NCI-H1417 treated with DMSO at 0.1 percent for 48 hours (cell line): Measurements from ENCODE around the gene ARHGAP15.

Source experiments
- DNase-seq: peaks from one replicate; lab custom pipeline; 2025; lab: John Stamatoyannopoulos, UW

Gene ARHGAP15

GRCh38 chr2:143768991-143769390 lies 639.8 kb downstream of the ARHGAP15 start:
- DNase-seq: no peak

- no peak for DNase-seq
Measured at GRCh38 chr2:143771939-143772338, 642.7 kb downstream of the ARHGAP15 start.

- no peak for DNase-seq
Measured at GRCh38 chr2:143776526-143777297, 647.5 kb downstream of the ARHGAP15 start.

GRCh38 chr2:143779021-143779420 lies 649.8 kb downstream of the ARHGAP15 start:
- DNase-seq: no peak

DNA sequence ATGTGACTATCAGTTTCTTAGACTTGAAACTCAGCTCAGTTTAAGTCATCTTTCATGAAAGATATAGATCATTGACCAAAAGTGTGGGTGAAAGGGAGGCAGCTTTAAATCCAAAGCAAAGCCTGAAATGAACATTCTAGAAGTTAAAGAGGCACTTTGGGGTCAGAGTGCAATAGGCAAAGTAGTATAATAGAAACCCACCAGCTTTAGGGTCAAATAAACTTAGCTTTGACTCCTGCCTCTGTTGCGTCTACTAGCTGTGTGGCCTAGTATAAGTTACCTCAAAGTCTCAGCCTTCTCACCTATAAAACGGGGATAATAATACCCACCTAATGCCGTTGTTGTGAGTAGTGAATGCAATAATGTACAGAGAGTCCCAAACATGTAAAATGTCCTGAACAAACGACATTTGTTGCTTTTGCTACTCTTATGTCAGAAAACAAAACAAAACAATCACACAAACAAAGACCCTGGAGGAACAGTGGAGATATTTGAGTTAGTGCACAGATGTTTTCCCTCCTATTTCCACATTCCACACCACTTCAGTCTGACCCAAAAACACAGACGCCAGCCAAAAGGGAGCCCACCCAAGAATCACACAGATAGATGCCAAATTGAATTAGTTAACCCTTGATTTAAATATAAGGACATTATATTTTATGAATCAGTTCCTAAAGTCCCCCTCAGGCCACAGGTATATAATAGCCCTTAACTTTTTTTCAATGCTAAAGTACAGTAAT lies 657.0 kb downstream of the ARHGAP15 start:
- no peak for DNase-seq

GRCh38 chr2:143787674-143788073 lies 658.5 kb downstream of the ARHGAP15 start:
- no peak for DNase-seq

DNA sequence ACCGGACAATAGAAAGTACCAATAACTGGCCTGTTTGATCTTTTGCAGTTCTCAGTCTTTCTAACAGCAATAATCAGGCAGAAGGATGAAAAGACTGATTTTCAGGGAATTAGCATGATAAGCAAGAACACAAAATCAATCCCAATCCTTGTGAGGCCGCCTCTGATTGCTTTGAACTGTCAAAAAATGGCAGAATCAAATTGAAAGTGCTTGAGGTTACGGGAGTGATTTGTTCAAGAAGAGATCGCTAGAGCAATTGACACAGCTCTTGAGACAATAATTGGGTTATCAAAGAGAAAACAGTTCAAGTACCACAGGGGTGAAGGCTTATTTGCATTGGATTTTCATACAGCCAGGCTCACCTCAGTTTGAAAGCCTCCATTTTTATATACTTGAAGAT lies 663.4 kb downstream of the ARHGAP15 start:
- no peak for DNase-seq

GRCh38 chr2:143793381-143793780 lies 664.2 kb downstream of the ARHGAP15 start:
- no peak for DNase-seq

DNA sequence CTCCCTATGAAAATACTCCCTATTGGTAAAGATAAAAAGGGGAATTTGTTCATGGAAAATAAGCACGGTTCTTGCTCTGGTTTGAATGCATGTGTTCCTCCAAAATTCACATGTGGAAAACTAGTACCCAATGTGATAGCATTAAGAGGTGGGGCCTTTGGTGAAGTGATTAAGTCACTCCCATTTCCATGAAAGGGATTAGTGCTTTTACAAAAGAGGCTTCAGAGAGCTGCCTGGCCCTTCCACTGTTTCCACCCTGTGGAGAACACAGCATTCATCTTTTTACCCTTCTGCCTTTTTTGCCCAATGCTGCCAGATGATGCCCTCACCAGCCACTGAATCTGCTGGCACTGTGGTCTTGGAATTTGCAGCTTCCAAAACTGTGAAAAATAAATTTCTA lies 666.8 kb downstream of the ARHGAP15 start:
- DNase-seq: no peak

GRCh38 chr2:143801561-143801960 lies 672.3 kb downstream of the ARHGAP15 start:
- no peak for DNase-seq

DNA sequence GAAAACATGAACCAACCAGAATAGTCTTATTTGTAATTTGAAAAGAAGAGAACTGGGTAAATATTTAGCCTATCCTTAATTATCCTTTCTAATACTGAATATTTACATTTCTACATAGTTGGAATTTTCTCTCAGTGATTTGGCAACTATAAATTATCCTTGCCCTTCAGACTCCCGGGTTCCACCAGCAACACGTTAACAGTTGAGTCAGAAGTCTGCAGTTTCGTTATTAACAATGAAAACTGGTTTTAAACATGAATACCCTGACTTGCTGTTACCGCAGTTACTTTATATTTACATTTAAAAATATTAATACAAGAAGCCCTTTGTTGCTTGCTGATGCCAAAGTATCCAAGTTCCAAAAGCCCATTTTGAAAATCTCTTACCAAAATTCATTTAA lies 673.0 kb downstream of the ARHGAP15 start:
- no peak for DNase-seq

DNA sequence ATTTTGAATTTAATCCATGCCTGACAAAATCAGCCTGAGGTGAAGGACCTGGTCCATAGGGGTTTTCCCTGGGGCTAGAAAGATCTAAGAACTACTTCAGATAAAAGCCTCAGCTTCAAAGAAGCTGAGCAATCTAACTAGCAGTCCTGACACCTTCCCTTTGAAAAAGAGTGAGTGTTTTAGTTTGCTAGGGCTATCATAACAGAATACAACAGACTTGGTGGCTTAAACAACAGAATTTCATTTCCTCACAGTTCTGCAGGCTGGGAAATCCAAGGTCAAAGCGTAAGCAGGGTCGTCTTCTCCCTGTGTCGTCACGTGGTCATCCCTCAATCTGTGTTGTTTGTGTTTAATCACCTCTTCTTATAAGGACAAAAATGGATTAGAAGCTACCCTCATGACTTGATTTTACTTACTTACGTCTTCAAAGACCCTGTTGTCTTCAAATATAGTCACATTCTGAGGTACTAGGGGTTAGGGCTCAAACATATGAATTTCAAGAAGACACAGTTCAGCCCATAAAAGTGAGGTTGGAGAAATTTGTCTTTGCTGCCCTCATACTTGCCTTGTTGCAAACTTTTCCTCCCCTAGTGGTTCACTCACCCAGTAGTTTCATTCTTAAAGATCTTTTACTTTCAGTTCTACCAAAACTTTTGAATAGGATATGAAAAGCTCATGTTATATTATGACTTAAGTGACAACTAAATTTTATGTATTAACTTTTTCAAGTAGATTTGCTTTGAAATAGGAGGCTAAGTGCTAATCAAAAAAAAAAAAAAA lies 673.8 kb downstream of the ARHGAP15 start:
- no peak for DNase-seq

- DNase-seq: no peak
Measured at GRCh38 chr2:143803936-143804335, 674.7 kb downstream of the ARHGAP15 start.

DNA sequence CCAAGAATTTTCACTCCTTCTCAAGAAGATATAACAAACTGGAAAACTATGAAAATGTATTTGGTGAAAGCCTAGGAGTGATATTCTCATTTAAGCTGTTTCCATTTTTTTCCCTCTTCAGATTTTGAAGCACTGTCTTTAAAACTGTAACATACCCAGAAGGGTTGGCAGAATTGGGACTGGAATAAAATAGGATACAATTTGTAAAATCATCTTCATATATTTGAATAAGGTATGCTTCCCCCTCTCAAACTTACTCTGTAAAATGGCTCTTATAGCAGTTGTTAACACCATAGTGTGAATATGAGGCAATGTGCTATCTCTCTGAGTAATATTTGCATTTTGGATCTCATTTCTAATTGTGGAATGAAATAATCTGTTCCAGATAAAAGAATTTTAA lies 676.4 kb downstream of the ARHGAP15 start:
- DNase-seq: no peak

DNA sequence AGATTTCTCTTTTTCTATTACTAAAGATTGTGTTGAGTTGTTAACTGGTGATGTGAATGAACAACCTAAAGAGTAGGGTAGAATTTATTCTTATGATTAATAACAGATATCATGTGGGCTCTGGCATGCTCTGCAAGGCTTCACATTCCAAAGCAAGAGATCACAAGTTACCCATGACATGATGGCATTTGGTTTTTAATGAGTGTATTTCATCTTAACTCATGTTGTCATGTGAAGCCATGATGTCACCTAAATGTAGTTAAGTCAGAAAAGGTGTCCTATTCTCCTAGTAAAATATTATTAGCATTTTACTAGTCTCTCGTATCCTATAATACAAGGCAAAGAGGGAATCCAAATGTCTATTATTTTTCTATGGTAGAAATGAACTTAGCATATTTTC lies 678.0 kb downstream of the ARHGAP15 start:
- no peak for DNase-seq

- DNase-seq: no peak
Measured at GRCh38 chr2:143807671-143808070, 678.5 kb downstream of the ARHGAP15 start.

GRCh38 chr2:143808166-143808565 lies 678.9 kb downstream of the ARHGAP15 start:
- no peak for DNase-seq

DNA sequence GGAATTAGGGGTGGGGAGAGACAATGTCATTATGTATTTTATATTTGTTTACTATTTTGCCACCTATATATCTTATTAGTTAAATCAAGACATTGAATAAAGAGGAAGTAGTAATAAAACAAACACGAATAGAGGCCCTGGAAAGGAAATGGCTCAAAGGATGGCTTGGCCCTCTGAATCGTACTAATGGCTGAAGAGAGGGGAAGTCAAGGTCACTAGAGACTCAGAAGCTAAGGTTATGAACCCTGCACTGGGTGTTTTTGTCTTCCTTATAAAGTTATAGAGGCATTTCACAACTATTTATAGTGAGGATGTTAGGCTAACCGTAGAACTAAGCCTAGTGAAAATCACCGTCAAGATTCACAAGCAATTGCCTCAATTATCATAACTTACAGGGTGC lies 685.9 kb downstream of the ARHGAP15 start:
- DNase-seq: no peak

GRCh38 chr2:143816916-143817315 lies 687.7 kb downstream of the ARHGAP15 start:
- no peak for DNase-seq
